NAMALWA (cell line): ENCODE results near the gene C2orf76.
"Not testable (repeated sequence)": the region's sequence is repeated elsewhere in the genome, so short reads cannot be mapped to it uniquely, and the experiment has no call there.

Source experiments
- DNase-seq: peaks from one replicate; pipeline ENCODE4 v3.0.0-alpha.2; 2015; ENCODE audit warnings: low spot score

C2orf76 gene

GRCh38 chr2:119377294-119377992 lies 10.8 kb upstream of the C2orf76 start:
- DNase-seq, result no peak

GRCh38 chr2:119376810-119377209 lies 10.2 kb upstream of the C2orf76 start:
- no peak for DNase-seq

GRCh38 chr2:119376406-119376805 lies 9.8 kb upstream of the C2orf76 start:
- DNase-seq, result not testable (repeated sequence)

- not testable (repeated sequence) for DNase-seq
Observed at GRCh38 chr2:119373907-119374745, 7.5 kb upstream of the C2orf76 start.

- no peak for DNase-seq
Observed at GRCh38 chr2:119372778-119373568, 6.3 kb upstream of the C2orf76 start.

DNA sequence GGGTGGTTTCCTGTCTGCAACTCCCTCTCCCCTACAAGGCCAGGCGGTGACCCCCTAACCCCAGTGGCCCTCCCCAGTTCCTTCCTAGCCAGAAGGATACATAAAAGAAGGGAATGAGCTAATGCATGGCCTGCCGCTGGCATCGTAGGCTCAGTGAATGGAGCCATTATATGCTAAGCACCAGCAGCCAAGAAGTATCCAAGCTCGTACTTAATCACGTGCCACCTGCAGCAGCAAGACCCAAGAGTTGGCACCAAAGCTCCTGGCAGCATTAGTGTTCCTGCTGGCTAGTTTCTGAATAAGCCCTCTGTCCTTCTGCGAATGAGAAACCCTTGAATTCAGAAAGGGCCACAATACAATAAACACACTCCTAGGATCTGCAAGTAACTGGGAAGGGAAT lies 4.5 kb upstream of the C2orf76 start:
- DNase-seq, result no peak

DNA sequence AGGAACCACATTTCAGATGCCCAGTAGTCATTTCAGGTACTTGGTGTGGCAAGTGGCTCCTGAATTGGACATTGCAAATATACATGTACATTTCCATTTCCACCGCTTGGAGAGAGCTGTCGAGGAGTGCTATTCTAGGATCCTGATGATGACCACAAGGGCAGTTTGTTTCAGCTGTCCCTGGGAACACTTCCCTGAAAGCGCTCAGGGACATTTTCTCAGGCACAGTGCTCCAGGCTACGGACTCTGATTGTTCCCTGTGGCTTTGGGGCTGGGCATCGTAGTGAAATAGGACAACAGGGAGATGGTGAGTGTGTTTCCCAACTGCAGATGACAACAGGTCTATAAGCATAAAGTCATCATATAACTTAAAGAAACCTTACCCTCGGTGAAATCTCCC lies 3.2 kb upstream of the C2orf76 start:
- DNase-seq, result no peak

GRCh38 chr2:119367472-119368099 lies 952 bp upstream of the C2orf76 start:
- DNase-seq, result peak; percentile 56

DNA sequence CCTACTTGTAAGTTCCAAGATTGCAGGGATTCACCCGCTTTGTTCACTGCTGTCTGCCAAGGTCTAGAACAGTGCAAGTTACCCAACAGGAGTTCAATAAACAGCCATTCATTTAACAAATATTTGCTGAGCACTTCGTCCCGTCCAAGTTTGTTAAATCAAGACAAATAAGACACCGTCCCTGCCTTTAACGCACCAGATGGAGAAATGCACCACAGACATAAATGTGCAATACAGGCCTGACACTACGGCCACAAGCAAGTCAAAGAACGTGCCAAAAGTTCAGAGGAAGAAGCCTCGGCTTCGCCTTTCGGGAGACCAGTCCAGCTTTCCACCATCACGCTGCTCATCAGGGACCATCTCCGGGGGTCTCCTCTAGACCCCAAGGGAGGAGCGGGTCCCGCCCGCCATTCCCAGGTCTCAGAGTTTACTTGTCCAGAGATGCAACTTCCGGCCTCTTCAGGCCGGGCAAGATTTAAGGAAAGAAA lies 429 bp downstream of the C2orf76 start:
- peak; percentile 59 for DNase-seq

DNA sequence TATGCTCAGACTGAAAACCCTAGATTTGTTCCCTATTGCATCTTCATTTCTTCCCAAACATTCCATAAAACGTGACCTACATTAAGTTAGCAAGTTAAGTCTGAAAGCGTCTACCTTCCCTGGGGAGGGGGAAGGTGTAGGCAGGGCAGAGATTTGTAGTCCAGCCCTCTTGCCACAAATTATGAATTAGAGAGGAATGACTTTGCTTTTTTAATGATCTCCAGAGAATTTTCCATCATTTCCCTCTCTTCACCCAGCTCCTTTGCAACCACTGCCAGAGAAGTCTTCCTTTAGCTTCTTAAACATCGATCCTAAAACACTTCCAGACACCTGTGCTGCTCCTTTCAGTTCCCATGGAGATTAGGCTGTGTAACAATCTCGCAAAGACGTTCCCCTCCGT lies 1.2 kb downstream of the C2orf76 start:
- no peak for DNase-seq

- no peak for DNase-seq
Observed at GRCh38 chr2:119364798-119365197, 1.8 kb downstream of the C2orf76 start.

- no peak for DNase-seq
Observed at GRCh38 chr2:119360423-119360966, 6.1 kb downstream of the C2orf76 start.

- DNase-seq, result no peak
Observed at GRCh38 chr2:119359774-119360173, 6.9 kb downstream of the C2orf76 start.

DNA sequence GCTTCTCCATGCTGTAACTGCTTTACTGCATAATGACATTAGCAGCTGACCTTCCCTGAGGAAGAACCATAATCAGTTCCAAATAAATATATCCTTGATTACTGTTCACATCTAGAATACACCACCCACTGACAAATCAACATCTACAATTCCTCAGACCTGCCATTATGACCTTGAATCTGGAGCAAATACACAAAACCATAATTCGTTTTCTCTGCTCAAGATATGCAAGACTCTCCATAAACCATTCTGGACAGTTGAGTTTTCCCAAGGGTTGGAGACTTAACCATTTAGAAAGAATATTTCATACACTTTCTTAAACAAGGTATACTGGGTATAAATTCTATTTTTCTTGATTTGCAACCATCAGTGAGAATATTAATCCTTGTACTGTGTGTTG lies 11.8 kb downstream of the C2orf76 start:
- no peak for DNase-seq

DNA sequence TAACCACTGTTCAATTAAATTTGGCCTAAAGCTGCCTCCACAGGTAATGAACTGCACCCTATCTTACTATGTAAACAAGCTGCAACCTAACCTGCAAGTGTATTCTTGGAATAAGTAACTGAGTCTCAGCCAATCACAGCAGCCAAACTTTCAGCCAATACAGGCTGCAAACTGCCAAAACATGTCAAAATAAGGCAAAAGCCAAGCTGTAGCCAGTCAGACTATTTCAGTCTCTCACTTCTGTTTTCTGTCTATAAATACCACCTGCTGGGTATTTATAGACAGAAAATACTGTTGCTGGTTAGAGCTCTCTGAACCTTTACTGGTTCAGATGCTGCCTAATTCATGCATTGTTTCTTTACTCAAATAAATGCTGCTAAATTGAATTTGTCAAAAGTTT lies 14.3 kb downstream of the C2orf76 start:
- peak; percentile 93 for DNase-seq

DNA sequence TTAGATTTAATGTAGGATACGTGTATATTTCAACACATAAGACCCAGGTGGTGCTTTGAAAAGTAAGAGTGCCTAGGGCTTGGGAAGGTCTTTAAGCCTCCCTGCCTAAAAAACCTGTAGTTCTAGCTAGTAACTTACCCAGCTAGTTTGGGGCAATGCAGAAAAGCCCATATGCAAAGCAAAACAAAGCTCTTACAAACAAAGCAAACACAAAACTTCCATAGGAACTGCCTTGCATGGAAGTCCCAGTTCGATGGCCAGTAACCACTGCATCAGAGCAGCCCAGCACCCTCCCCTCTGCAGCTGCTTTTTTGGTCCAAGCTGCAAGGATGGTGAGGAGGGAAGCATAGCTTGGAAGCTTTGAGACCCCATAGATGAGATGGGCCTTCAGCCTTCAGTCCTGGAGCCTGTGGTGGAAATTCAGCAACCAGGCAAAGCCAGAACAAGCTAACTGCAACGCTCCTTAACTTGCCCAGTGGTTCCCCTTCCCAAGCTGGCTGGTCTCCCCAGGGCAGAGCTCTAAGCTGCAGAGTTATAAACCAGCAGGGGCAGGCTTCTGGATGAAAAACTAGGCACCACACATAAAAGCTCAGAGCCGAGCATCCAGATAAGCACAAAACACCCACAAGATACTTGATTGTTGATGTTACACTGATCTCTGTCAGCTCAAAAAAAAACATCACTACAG lies 16.2 kb downstream of the C2orf76 start:
- peak; percentile 38 for DNase-seq

DNA sequence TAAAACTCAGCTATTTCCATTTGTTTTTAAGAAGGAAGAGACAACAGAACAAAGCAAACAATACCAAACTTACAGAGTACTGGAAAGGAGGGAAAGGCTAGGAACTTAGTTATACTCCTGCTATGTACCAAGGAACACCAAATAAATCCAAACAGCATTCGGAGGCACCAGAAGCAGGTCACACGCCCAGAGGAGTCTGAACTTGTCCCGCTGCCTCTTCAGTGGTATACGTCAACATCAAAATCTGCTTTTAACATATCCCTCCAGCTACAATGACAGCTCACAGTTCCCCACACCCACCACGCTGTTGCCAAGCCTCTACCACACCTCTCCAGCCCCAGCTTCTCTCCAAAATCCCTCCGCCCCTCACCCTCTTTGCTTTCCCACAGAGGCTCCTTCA lies 17.3 kb downstream of the C2orf76 start:
- DNase-seq, result no peak

DNA sequence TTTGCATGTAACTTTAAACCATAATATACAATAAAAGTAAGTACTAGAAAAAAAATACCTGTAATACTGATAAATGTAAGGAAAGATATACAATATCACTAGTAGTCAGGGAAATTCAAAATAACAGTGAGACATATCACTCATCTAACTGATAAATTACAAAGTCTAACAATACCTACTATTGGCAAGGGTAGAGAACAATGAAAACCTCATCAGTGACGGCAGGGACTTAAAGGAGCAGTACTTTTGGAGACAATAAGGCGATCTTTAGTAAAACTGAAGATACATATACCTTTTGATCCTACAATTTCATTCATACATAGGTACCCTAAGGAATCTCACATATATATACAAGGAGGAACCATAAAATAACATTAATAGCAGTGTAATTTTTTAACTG lies 24.9 kb downstream of the C2orf76 start:
- no peak for DNase-seq

DNA sequence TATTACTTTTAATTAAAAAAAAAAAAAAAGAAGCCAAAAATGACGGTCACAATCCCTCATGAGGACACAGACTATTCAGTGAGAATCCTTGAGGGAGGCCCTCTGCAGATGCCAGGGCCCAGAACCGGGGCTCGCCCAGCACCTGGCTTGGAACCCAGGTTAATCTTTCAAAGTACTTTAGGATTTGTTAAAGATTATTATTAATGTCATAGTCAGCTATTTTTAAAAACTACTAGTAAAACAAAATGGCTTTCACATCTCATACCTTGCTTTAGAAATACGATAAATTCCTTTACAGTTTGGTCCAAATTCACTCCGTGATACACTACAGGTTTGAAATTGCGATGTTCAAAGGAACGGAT lies 27.1 kb downstream of the C2orf76 start:
- DNase-seq, result no peak

- DNase-seq, result peak; percentile 56
Observed at GRCh38 chr2:119338826-119339561, 27.6 kb downstream of the C2orf76 start.

- DNase-seq, result no peak
Observed at GRCh38 chr2:119338272-119338671, 28.4 kb downstream of the C2orf76 start.
